ENCODE measurements around the gene ZFYVE28.
A peak's percentile ranks its signal among the peaks of the same experiment; 100 is the strongest.
"Not testable (repeated sequence)": the region's sequence is repeated elsewhere in the genome, so short reads cannot be mapped to it uniquely, and the experiment has no call there.

ZFYVE28 gene

DNA sequence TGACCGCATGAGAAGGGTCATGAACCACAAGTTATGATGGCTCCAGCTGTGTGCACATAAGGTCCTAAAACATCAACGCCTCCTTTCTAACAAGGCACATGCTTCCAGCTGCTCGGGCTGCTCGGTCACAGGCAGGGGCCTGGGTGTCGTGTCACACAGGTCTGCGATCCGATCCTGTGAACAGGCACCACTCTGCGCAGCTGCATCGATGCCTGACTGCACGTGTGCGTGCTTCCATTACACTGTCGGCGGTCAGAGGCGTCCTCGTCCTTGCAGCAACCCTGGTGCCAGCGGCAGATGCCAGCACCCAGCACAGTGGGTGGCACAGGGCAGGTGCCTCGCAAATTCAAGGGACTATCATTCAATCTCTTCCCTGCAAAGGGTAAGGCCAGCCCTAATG lies 23.9 kb downstream of the ZFYVE28 start:
- DNase-seq (ENCODE audit: insufficient read length, low spot score) = no peak
- no peak for FAIRE-seq

- DNase-seq (ENCODE audit: insufficient read length, low spot score) (no peak), FAIRE-seq (no peak)
Observed at GRCh38 chr4:2393353-2394270, 24.8 kb downstream of the ZFYVE28 start.

GRCh38 chr4:2390784-2391421 lies 27.5 kb downstream of the ZFYVE28 start:
- DNase-seq (ENCODE audit: insufficient read length, low spot score) (no peak), FAIRE-seq (no peak)

DNA sequence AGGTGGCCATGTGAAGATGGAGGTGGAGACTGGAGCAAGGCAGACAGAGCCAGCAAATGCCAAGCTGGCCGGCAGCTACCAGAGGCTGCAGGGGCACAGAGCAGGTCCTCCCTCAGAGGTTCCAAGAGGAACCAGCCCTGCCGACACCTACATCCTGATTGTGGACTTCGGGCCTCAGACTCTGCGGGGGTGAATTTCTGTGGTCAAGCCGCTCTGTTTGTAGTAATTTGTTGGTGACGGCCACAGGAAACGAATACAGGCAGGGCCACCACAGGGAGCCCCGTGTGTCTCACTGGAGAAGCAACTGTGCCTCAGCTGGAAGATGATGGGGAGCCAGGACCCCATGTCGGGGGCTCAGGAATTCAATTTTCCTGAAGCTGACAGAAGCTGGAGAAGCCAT lies 28.3 kb downstream of the ZFYVE28 start:
- DNase-seq (ENCODE audit: insufficient read length, low spot score) (no peak), FAIRE-seq (no peak)

DNA sequence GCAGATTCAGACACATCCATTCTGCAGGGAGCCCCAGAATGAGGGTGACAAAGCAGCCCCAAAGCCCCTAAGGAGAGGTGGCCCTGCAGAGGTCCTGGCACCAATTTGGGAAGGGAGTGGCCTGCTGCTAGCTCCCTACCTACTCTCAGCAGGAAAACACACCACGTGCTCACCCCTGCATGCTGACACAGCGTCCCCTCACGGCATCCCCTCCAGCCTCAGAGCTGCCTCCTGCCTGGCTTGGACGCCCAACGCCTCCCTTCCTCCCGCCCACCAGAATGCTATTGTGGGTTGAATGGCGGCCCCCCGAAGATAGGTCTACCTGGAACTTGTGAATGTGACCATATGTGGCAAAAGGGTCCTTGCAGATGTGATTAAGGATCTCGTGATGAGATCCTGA lies 28.8 kb downstream of the ZFYVE28 start:
- DNase-seq (ENCODE audit: insufficient read length, low spot score) = no peak
- no peak for FAIRE-seq

DNA sequence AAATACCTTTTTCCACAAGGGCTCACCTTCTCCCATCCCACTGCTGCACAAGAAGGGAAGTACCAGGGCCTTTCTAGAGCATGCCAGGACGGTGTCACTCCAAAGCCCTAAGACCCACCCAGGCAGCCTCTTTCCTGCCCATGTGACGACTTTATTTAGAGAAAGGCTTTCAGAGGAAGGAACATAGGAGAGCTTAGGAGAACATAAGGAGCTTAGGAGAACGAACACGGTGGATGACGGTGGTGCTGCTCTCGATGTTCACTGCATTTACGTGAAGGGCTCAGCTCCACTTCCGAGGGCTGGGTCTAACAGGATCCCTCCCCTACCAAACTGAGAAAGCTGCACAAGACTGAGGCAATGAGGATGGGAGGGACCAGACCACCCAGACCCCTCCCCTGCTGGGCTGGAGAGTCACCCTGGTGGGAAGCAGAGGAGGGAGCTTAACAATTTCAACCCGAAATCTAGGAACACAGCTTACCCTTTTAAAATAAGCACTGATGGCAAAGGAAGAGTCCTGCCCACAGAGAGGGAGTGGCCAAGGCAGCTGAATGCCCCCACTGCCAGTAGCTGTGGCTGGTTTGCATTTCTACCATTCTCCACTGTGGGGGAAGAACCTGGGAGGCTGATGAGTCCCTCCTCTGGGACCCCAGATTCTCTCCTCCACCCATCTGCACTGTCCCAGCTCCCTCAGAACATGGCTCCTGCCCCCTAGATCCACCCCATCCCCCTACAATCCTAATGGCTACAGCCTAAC lies 29.8 kb downstream of the ZFYVE28 start:
- no peak for DNase-seq (ENCODE audit: insufficient read length, low spot score)
- FAIRE-seq = no peak

DNA sequence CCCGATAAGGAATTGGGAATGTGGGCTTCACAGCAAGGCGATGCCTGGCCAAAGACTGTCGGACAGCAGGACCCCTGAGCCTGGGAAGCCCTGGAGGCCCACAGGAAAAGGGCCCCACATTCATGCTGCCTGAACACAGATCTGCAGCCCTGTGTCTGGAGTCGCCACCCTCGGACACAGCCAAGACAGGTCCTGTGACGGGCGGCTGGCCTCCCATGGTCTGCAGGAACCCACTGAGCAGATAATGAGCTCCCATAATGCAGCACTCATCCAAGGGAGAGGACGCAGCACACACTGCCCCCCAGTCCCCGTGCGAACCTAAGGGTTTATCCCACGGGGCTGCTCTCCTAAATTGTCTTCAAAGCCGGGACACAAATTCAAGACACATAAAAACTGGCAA lies 30.6 kb downstream of the ZFYVE28 start:
- DNase-seq (ENCODE audit: insufficient read length, low spot score) = no peak
- FAIRE-seq = no peak

- DNase-seq (ENCODE audit: insufficient read length, low spot score) (no peak), FAIRE-seq (peak; percentile 38)
Observed at GRCh38 chr4:2387218-2387617, 31.2 kb downstream of the ZFYVE28 start.

- DNase-seq (ENCODE audit: insufficient read length, low spot score) (no peak), FAIRE-seq (no peak)
Observed at GRCh38 chr4:2386717-2387116, 31.7 kb downstream of the ZFYVE28 start.

DNA sequence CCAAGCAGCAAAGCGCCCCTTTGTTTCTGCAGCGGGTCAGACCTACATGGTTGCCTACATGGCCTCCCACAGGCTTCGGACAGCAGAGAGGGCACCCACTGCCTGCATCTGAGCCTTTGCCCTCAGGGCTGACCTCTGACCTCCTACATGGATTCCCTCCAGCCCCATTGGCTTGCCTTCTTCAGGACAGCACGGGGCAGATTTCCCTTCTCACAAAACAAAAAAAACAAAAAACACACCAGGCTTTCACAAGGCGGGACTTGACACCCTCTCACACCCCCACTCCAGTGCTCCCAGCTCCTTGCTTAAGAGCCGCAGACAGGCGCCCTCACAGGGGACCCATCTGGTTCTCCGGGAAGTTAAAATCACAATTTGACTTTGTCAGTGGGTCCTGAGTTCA lies 32.9 kb downstream of the ZFYVE28 start:
- DNase-seq (ENCODE audit: insufficient read length, low spot score) = no peak
- FAIRE-seq = no peak

GRCh38 chr4:2384245-2384644 lies 34.2 kb downstream of the ZFYVE28 start:
- no peak for DNase-seq (ENCODE audit: insufficient read length, low spot score)
- FAIRE-seq = no peak

- DNase-seq (ENCODE audit: insufficient read length, low spot score) (no peak), FAIRE-seq (no peak)
Observed at GRCh38 chr4:2383760-2384159, 34.7 kb downstream of the ZFYVE28 start.

DNA sequence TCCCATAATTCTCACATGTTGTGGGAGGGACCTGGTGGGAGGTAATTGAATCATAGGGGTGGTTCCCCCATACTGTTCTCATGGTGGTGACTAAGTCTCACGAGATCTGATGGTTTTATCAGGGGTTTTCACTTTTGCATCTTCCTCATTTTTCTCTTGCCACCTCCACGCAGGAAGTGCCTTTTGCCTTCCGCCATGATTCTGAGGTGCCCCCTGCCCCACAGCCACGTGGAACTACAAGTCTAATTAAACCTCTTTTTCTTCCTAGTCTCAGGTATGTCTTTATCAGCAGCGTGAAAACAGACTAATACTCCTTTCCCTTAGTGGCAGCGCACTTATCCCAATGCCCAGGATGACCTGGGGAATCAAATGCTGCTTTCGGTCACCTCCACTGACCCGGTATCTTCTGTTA lies 35.2 kb downstream of the ZFYVE28 start:
- not testable (repeated sequence) for FAIRE-seq; DNase-seq (ENCODE audit: insufficient read length, low spot score)

DNA sequence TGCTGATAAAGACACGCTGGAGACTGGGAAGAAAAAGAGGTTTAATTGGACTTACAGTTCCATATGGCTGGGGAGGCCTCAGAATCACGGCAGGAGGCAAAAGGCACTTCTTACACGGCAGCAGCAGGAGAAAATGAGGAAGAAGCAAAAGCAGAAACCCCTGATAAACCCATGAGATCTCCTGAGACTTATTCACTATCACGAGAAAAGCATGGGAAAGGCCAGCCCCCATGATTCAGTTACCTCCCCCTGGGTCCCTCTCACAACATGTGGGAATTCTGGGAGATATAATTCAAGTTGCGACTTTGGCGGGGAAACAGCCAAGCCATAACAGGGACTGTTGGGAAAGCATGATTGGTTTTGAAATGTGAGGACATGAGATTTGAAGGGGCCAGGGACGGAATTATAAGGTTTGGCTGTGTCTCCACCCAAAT lies 35.7 kb downstream of the ZFYVE28 start:
- not testable (repeated sequence) for FAIRE-seq

GRCh38 chr4:2380589-2380988 lies 37.9 kb downstream of the ZFYVE28 start:
- DNase-seq (ENCODE audit: insufficient read length, low spot score); FAIRE-seq: not testable (repeated sequence)

More for the DNA sequence above, 35.7 kb downstream of the ZFYVE28 start:
- not testable (repeated sequence) for DNase-seq (ENCODE audit: insufficient read length, low spot score)

GRCh38 chr4:2378898-2379297 lies 39.5 kb downstream of the ZFYVE28 start:
- DNase-seq (ENCODE audit: insufficient read length, low spot score) (no peak), FAIRE-seq (no peak)

GRCh38 chr4:2378401-2378800 lies 40.0 kb downstream of the ZFYVE28 start:
- no peak for DNase-seq (ENCODE audit: insufficient read length, low spot score)
- no peak for FAIRE-seq

DNA sequence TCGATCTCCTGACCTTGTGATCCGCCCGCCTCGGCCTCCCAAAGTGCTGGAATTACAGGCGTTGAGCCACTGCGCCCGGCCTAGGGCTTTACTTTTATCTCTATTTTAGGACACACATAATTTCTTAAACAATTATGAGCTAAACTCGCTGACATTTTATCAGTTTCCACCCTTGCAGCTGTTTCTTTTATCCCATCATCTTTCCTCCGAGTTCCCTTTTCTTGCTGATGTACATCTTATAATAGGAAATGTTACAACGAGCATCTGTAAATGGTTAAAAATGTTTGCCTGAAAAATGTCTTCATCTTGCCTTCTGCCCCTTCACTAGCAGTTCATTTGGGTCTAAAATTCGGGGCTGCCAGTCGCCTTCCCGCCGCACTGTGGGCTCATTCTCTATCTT lies 41.2 kb downstream of the ZFYVE28 start:
- FAIRE-seq (no peak), DNase-seq (ENCODE audit: insufficient read length, low spot score) (no peak)

- DNase-seq (ENCODE audit: insufficient read length, low spot score) (no peak), FAIRE-seq (no peak)
Observed at GRCh38 chr4:2375427-2375826, 43.0 kb downstream of the ZFYVE28 start.

DNA sequence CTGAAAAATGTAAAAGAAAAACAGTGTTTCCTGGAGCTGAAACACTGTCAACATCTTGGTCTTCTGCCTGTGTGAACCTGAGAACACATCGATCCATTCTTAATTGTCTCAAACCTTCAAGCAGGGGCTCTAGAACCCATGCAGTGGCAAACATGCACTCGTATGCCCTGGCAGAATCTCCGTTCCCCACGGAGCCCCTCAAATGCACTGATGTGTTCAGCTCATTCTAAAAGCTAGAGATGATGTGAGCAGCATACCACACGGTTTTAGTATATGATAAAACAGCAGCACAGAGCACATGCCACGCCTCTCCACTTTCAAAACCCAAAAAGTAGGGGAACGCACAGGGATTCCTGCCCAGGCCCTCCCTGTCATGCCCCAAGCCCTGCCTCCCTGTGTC lies 44.9 kb downstream of the ZFYVE28 start:
- DNase-seq (ENCODE audit: insufficient read length, low spot score) (no peak), FAIRE-seq (no peak)

GRCh38 chr4:2372488-2373030 lies 45.9 kb downstream of the ZFYVE28 start:
- DNase-seq (ENCODE audit: insufficient read length, low spot score) (no peak), FAIRE-seq (no peak)

All from HTR-8/SVneo (cell line).